Left kidney (tissue), 2 donors: ENCODE results near the gene EXOSC7. TPM values are rescaled to one million over a fixed set of nuclear protein-coding genes. Genes with fewer than 3 reads are reported as not detected.

Experiments used
- DNase-seq: peaks from one replicate; pipeline ENCODE4 v3.0.0-alpha.2; 2013
- polyA plus RNA-seq: library from polyadenylated mRNA; unstranded; fragments of 120-200 nt; gene quantifications from one replicate; pipeline ENCODE4 v1.2.1, GENCODE V29; 2013; ENCODE audit not compliant: insufficient read length

The EXOSC7 gene
- polyA plus RNA-seq, 1 donor = 54.4 TPM

DNA sequence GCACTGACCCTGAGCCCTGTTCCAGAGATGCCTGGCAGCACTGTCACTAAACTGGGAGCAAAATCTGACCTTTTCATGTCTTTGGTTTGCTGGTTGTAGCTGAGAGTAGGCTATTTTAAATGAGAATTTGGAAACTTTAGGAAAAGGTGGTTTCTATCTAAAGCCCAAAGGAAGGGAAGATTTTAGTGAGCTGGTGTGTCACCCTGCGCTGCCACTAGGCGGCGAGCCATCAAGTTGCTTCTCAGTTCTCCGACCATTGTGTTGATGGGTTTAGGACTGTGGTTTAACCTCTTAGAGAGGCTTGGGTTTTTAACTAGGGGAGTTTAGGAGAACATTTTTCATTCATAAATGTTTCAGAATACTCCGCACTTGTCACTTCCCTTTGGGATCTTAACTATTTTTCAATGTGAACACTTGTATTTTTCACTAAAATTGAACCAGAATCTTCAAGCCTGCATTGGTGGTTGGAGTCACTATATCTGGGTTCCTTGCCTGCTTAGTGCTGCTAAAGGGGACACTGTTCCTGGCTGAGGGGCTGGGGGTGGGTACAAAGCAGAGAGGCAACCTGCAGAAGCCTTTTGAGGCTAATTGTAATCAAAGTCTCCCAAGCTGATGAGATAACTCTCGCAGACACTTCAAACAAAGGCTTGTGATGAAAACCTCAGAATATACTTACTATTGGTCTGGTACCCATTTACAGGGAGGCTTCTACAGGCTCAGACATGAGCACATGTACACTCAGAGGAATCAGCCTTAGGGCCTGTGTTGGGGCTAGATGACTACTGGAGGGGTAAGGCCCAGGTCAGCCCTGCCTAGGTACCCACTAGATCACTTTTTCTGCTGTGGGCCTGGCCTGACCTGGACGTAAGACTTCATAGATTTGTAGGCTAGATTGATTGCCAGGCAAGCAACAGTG, 16.8 kb downstream of the EXOSC7 start:
- DNase-seq = no peak

DNA sequence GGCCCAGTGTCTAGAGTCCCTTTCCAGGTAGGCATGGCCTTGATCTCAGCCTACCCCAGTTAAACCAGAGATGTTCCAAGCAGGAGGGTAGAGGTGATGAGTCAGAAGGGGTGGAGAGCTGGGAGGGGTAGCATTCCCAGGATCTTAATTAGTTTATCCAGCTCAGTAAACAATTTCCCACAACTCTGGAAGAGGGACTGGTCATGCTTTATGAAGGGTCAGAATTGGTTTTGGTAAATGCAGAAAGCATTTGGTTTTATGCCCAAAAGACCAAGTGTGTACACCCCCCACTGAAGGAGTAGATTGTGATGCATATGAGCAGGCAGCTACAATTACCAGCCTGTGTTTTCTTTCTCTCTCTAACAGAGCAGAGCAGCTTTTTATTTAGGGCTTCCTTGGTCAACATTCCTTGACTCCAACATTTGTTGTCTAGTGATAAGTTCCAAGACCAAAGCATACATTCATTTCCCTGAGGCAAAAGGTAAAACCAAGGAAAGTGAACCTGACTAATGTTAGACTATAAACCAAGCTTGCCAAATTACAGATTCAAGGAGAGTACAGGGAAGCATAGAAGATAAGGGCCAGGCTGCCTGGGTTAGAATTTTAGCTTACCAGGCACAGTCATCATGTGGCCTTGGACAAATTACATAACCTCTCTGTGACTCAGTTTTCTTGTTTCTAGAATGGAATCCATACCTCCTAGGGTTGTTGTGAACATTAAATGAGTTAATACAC, 17.6 kb downstream of the EXOSC7 start:
- no peak for DNase-seq

DNA sequence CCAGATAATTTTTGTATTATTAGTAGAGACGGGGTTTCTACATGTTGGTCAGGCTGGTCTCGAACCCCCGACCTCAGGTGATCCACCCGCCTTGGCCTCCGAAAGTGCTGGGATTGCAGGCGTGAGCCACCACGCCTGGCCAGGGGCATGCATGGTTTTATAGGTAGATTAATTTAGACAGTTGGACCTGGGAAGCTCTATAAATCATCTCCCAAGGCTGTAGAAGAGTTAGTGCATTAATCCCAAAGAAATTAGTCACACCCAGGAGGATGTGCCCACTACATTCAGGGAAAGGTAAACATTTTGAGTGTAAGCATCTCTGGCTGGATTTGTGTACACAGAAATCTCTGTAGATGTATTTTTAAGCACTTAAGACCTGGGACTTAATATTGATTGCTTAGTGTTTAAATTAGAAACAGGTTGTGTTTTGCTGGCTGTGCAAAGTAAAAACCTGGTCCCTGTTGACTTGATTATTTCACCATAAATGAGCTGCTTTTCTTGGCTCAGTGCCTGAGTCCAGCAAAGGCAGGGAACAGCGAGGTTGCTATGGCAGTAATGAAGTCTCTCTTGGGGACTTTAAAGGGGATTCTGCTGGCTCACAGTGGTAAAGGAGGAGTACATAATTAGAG, 19.2 kb downstream of the EXOSC7 start:
- peak; percentile 69 for DNase-seq

DNA sequence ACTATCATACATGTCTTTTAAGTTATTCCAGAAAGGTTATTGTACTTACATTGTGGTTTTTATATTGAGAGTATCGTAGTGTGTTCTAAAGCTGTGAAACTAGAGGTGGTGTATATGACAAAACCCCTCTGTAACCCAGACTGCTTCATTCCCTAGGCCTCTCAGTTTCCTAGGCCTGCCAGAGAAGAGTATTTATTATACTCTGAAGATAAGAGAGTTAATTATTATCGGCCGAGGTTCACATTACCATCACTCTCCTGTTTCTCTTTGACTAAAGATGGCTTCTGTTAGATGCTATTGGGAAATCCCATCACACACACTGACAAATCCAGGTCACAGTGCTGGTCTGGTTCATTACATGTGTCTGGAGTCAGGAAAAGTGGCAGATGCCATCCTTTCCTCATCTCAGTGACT, 20.5 kb downstream of the EXOSC7 start:
- DNase-seq = no peak

DNA sequence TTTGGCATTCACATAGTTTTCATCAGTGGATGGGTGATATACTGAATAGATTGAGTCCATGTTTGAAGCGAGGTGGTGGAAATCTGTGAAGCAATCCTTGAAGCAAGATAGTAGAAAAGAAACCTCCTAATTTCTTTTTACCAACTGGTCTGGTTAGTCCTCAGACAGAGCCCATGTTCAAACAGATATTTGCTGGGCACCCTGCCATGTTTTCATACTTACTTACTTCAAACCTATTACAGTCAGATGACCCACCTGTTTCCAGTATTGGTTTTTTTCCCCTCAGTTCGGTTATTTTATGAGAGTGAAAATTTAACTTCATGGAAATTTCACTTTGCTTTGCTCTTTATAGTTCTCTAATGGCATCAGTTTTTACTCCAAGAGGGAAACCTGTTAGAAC, 23.7 kb downstream of the EXOSC7 start:
- DNase-seq = no peak

DNA sequence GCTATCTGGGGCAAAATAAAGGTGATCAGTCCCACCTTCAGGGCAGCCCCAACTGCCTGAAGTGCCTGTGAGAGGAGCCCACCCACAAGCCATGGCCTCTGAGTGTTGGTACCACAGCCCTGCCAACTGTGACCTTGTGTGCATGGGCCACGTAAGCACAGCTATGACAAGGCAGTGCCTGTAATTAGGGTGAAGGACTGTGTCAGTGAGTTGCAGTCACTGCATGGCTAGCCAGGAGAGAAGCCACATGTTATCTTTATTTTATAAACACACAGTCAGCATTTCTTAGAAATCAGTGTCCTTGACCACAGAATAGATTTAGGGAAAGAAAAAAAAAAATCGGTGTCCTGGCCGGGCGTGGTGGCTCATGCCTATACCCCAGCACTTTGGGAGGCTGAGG, 24.8 kb downstream of the EXOSC7 start:
- no peak for DNase-seq

DNA sequence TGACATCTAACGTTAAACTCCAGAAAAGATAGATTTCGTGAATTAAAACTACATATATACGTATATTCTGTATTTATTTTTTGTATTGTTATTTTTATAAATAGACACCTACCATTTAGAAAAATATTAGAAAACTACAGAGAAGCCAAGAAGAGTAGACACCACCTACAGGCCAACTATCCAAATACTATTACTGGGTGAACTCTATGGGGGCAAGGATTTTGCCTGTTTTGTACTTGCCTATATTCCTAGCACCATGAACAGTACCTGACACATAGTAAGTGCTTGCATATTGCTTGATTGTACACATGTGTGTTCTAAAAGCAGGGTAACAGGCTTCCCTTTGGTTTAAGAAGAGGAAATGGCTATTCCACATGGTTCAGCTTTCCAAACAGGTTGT, 25.7 kb downstream of the EXOSC7 start:
- DNase-seq = no peak

DNA sequence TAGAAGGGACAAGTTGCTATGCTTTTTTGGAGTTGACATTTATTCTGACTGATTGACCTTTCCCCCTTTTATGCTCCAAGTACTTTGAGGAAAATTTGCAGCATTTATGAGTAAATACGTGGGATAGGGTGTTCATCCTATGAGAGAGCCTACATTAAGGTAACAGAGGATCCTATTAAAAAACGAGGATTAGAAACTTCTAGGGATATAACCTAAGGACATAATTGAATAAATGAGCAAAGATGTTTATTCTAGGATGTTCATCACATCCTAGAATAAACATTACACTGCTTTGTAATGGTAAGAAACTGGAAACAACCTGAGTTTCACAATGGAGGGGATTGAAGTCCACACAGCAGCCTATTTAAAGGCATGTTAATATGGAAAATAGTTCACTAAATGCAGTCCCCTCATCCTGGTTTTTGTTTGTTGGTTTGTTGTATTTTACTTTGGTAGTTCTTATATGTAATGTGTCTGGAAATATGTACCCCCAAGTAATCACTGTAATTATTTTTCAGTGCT, 26.2 kb downstream of the EXOSC7 start:
- DNase-seq = no peak

DNA sequence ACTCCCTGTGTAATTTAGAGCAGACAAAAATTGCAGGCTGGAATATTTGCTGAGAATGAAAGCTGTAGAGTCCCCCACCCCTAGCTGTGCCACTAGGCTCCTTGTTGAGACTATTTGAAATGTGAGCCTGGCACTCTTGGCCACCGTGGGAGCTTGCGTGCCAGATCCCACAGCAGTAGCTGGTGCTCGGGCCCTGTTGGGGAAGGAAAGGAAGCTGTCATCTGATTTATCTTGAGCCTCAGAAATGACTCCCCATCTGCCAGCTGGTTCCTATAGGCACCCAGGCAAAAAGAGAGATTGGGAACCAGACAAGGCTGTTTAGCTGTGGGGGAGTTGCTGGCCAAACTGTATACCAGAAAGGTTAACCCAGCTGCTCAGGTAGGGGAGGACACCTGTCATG, 26.7 kb downstream of the EXOSC7 start:
- no peak for DNase-seq

DNA sequence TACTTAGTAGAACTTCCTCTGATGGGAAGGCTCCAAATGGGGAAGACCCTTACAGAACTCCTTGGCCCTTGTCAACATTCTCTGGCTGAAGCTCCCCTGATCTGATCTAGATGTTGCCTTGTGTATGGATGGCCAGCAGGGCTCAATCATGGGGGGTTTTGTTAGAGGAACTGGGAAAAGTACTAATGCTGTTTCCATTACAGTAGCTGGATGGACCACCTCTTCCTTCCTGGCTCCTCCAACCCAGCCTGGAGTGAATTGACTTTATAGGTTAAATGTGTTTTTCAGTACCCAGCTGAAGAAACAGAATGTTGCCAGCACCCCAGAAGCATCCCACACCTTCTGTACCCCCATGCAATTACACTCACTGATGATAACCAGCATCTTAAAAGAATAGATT, 27.4 kb downstream of the EXOSC7 start:
- DNase-seq = no peak

DNA sequence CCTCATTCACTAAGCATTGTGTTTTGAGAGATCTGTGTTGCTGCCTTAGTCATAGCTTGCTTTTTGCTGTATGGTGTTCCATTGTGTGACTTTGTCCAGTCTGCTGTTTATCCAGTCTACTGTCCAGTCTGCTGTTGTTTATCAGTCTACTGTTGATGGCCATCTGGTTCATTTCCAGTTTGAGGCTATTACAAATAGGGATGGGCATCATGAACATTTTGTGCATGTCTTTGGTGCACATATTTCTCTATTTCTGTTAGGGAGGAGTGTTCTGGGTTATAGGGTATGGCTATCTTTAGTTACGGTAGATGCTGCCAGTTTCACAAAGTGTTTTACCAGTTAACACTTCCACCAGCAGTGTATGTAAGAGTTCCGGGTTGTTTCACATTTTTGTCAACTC, 27.8 kb downstream of the EXOSC7 start:
- no peak for DNase-seq

DNA sequence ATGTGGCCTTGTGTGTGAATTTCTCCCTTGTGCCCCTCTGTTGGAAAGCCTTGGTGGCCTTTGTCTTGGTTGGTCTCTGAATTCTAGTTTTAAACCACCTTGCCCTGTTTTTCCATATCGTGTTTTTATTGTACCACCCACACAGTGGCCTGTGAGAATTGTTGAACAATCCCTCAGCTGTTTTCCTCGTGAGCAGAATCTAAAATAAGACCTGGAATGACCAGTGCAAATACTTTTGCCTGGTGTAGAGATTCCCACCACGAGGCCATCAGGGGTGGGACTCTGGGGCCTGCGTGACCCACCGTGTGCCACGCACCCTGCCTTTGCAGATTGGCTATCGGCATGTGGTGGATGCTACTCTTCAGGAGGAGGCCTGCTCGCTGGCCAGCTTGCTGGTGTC, 31.0 kb downstream of the EXOSC7 start:
- DNase-seq = no peak

DNA sequence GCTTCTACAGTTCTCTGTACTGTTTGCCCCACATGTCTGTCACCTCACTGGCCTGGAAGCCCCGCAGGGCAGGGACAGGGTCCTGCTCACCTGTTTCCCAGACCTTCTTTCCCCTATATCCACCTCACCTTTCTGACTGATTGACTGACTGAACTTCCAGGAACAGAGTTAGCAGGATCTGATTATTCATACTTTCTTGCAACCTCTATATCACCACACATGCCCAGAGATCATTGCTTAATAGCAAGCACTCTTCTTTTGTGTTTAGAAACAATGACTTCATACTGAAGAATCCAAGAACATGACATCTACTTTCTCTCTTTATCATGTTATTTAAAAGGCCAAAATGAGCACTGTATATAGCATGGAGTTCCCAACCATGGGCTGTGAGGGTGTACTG, 32.1 kb downstream of the EXOSC7 start:
- no peak for DNase-seq

DNA sequence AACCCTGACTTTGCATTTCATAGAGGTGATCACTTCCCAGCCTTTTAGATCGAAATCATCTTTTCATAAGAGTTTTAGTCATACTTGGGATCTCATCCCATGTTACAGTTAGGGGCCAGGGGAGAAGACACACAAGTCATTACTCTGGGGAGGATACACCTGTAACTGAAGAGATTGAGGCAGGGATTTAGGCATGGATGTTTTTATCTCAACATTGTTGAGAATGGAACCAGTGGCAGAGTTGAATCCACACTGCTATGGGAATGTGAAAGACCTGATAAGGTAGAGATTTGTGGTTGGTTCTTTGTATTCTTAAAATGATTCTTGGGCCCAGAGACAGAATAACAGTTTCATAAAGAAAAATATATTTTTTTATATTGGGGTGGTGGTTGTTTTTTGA, 33.8 kb downstream of the EXOSC7 start:
- DNase-seq = no peak

DNA sequence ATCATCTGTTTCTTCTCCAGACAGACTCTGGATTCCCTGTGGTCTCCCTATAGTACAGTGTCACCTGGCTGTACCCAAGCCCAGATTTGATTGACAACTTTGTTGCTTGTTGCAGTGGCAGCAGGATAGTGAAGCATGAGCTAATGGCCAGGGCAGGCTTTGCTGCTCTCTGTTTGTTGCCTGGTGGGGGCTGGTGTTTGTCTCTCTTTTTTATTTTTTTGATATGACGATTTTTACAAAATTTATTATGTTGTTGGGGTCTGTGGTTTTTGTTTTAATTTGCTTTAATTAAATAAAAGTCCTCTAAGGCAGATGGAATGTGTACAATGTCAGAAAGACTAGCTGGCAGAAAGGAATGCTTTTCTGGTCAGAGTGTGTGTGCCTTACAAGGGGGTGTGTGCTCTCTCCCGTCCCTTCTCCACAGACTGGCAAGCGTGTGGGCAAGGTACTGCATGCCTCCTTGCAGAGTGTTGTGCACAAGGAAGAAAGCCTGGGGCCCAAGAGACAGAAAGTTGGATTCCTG, 34.8 kb downstream of the EXOSC7 start:
- DNase-seq = no peak

DNA sequence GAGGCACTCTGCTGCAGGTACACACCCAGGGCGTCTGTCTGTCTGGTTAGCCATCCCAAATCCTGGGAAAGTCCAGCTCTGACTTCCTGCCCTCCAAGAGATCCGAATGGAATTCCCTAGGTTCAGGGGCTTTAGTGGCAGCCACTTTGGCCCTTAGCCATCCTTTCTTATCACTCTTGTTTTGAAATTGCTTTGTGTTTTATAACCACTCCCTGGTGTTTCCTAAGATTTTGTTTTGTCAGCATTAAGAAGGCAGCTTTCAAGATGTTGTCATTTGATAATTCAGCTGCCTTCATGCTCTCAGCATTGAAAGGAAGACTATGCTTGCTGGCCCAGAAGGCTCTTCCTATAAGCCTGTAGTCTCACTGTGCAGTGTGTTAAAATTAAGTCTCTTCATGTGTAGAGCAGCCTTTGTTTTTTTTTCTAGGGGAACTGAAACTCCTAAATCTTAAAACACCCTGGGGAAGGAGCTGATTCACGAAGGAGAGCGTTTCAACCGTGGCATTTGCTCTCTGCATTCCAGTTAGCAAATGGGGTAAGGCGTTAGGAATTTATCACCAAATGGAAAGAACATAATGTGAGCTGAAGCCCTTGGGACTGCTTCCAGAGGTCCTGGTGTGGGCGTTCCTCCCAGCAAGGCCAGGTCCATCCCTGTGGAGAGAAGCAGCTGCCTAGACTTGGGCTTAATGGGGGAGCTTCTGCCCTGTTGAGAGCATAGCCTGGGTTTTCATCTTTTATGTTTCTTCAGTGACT, 35.9 kb downstream of the EXOSC7 start:
- DNase-seq = no peak

DNA sequence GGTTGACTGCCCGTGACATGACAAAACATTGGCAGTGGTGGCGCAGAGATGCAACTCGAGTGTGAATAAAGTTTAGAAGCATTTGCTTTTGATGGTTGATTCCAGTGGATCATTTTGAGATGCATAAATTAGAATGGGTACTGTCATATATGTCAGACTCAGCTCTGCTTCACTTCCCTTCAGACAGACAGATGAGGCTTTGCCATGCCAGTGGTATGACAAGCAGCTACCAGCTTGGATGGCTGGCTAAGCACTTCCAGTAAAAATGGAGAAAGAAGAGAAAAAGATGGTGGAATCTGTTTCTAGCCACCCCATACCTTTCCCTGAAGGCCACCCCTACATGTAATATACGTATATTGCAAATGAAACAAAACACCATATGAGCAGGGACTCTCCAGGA, 36.5 kb downstream of the EXOSC7 start:
- DNase-seq = no peak

DNA sequence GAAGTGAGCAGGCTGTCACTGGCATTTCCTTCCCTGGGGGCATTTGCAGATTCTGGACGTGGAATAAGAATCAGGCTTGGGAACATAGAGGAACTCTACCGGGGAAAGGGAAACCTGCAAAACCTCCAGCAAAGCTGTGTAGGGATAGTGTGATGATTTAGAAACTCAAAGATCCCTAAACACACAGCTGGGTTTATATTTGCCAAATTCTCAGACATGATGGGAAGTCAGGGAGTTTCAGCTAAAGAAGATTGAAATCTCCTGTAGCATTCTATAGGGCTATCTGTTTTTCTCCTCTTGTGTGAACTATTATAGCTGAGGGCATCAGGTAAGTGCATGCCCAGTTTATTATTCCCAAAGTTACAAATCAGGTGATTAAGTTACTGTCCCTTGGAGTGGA, 40.9 kb downstream of the EXOSC7 start:
- DNase-seq = no peak

DNA sequence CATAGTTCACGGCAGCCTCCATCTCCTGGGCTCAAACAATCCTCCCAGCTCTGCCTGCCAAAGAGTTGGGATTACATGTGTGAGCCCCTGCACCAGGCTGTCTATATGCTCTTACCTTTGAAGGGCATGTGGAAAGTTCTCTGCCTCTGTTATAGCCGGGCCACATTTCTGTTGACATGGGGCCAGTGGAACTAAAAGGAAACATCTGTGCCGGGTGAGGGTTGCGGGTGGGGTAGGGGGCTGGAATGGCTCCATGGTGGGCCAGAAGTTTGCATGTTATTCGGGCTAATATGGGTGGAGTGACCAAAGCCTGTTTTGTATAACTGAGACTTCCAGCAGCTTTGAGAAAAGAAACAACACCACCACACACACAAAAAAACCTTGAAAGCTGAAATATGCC, 41.8 kb downstream of the EXOSC7 start:
- DNase-seq = no peak

DNA sequence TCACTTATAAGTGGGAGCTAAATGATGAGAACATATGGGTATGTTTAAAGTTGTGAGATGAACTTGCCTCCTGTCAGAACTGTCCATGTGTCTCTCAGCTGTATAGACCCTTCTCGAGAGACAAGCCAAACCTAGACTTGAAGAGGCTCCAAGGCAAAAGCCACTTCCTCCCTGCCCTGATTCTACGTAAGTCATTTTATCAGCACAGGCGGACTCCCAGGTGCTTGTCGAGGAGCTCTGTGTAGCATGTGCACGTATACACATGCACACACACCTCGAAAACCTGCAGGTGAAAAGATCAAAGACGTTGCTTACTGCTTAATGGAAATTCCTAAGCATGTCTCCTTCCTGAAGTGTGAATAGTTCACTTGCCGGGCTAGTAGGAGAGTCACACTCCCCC, 44.5 kb downstream of the EXOSC7 start:
- no peak for DNase-seq

DNA sequence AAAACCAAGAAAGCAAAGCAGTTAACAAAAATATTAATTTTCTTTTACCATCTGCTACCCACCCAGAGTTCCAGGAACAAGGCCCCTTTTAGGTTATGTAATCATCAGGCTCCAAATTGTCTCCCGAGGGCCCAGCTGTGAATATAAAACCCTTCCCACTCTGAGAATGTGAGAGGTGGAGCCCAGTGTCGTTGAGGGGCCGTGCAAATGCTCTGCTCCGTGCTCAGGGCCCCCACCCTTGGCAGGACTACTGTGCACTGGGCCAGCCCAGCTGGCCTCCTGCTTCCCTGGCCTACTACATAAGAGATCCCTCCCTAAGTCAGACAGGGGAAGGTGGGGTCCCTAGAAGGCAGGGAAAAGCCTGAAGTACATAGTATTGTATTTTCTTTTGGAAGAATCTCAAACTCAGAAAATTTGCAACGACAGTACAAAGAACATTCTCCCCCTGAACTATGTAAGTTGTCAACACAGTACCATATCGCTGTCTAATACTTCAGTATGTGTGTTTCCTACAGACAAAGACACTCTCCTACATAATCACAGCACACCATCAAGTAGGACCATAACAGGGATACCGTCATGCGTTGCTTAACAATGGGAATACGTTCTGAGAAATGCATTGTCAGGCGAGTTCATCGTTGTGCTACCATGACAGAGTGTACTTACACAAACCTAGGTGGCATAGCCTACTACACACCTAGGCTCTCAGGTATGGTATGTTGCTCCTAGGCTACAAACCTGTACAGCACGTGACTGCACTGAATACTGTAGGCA, 45.7 kb downstream of the EXOSC7 start:
- no peak for DNase-seq
